Ovary (tissue), 3 donors: ENCODE results near the gene RGL1.

Source experiments
- CTCF ChIP-seq, 3 donors: fragments of 450-650 bp in 2 of 3; fragments of 200-600 bp in 1 of 3; IDR thresholded peaks; one replicate each; pipeline versions ENCODE4 v1.5.1 to v1.8.0; 2016 to 2022; ENCODE audit warnings: antibody characterized with exemption in 3 of 3, mild to moderate bottlenecking in 1 of 3
- POLR2A ChIP-seq: fragments of 450-650 bp; IDR thresholded peaks from one replicate; pipeline ENCODE4 v1.6.1; 2017; ENCODE audit warnings: antibody characterized with exemption, mild to moderate bottlenecking, moderate library complexity
- donor health status: DM: no; HTN: no; CAD: no.

GRCh38 chr1:183975651-183976050 lies 170.7 kb downstream of the RGL1 start:
- TF ChIP-seq CTCF (IDR thresholded peaks at IDR 0.05): no peak
- TF ChIP-seq POLR2A: no peak
